Ecto neural progenitor cell (in vitro differentiated cells): ENCODE results near the gene PPA1.
"Not testable (repeated sequence)": the region's sequence is repeated elsewhere in the genome, so short reads cannot be mapped to it uniquely, and the experiment has no call there.

Experiments
- DNase-seq: peaks from one replicate; pipeline ENCODE4 v3.0.0-alpha.2; 2018; ENCODE audit warnings: low spot score

Gene PPA1

DNA sequence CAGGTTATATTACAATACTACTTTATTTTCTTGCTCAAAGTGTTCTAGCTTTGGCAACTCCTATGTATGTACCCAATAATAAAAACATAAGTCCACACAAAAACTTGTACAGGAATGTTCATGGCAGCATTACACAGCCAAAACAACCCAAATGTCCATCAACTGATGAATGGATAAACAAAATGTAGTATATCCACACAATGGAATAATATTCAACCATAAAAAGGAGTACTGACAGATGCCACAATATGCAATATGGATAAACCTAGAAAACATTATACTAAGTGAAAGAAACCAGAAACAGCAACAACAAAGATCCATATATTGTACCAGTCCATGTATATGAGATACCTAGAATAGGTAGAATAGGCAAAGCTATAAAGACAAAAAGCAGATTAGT is 21.0 kb downstream of the PPA1 start:
- DNase-seq = no peak

DNA sequence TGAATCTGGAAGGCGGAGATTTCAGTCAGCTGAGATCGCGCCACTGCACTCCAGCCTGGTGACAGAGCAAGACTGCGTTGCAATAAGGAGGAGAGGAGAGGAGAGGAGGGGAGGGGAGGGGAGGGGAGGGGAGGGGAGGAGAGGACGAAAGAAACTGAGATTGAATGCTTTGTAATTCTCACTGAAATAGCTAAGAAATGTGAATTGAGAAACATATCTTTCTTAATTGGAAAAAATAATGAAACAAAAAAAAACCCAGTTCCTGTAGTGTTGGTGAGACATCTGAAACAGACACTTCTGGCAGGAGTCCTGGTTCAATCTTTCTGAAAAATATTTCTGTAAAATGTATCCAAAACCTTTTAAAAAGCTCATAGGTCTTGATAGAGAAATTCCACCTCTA is 26.5 kb downstream of the PPA1 start:
- DNase-seq = no peak

DNA sequence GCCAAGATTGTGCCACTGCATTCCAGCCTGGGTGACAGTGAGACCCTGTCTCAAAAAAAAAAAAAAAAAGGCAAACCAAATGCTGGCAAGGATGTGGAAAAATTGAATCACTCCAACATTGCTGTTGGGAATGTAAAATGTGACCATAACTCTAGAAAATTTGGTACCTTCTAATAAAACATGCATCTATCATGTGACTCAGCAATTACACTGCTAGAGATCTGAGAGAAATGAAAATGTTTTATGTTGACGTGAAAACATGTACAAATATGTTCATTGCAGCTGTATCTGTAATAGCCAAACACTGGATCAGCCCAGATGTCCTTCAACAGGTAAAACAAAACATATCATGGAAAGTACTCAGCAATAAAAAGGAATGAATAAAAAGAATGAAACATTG is 32.1 kb downstream of the PPA1 start:
- no peak for DNase-seq

- no peak for DNase-seq
Observed at GRCh38 chr10:70198696-70199466, 34.3 kb downstream of the PPA1 start.

DNA sequence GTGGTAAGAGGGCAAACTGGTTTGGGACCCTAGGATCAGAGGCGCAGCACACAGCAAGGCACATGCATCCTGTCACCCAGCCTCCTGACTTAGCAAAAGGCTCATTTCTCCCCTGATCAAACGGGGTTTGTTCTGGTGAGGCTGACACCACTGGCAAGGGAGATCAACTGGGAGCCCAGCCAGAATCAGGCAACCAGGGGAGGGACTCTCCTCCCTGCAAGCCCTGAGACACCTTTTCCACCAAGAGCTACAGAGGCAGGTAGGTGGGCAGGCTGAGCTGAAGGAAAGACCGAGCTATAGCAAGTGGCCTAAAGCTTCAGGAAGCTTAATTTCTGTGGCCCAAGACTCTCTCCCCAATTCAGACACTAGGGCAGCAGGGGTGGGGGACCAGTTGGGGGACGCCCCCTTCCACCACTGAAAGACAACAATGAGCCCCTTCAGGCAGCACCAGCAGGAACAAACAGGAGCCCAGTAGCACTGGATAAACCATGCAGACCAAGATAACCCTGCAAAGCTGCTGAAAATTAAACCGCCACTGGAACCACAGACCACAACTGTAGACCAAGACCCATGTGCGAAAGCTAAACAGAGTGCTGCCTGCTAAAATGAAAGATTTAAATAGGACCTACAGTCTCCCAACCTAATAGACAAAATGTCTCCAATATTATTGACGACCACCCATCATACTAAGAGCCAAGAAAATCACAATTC is 35.8 kb downstream of the PPA1 start:
- DNase-seq = no peak

GRCh38 chr10:70193391-70193844 is 39.8 kb downstream of the PPA1 start:
- no peak for DNase-seq

DNA sequence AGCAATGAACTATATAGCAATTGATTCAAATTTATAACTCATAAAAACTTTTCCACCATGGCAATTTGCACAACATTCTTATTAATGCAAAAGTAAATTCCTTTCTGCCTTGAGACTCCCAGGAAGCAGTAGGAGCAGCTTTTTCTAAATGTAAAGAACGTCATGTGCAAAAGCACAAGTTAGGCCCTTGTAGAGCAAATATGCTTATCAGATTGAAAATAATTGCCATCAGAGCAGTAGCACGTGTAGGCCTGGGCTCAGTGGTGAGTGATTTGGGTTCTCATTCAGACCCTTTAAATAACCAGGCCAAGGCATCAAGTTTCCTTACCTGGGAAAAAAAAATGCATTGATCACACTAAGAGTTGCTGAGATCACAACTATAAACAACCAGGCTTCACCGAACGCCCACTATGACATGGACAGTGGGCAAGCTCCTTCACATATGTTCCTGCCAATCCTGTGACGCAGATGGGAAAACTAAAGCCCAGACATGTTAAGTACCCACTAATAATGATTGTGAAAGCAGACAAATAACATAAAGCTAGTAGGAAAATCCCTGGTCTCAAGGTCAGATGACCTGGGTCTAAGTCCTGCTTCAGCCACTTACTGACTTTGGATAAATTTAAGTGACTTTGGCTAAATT is 40.8 kb downstream of the PPA1 start:
- DNase-seq = no peak

- DNase-seq = no peak
Observed at GRCh38 chr10:70191972-70192305, 41.3 kb downstream of the PPA1 start.

DNA sequence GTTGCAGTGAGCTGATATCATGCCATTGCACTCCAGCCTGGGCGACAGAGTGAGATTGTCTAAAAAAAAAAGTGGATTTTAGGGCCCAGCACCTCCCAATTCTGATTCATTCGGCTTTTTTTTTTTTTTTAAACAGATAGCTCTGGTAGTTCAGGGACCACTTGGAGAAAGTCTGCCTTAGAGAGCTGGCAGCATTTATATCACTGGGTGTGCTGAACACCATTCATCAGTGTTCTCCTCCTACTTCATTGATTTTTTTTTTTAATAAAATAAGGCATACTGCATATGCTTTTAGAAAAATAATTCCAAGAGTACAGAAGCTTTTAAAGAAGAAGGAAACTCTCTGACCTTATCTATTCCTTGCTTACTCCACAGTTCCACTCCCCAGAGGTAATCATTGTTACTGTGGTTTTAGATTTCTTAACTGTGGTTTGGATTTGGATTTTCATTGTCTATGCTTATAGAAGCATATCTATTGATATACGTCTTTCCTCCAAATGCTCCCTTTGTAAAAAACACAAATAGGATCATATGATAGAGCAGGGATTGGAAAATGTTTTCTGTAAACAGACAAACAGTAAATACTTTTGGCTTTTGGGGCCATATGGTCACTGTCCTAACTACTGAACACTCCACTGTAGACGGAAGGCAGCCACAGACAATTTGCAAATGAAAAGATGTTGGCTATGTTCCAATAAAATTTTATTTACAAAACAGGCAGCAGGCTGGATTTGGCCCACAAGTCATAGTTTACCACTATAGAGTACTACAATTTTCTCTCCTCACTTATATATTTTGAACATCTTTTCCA is 41.9 kb downstream of the PPA1 start:
- DNase-seq = no peak

- DNase-seq = no peak
Observed at GRCh38 chr10:70190581-70190980, 42.6 kb downstream of the PPA1 start.

DNA sequence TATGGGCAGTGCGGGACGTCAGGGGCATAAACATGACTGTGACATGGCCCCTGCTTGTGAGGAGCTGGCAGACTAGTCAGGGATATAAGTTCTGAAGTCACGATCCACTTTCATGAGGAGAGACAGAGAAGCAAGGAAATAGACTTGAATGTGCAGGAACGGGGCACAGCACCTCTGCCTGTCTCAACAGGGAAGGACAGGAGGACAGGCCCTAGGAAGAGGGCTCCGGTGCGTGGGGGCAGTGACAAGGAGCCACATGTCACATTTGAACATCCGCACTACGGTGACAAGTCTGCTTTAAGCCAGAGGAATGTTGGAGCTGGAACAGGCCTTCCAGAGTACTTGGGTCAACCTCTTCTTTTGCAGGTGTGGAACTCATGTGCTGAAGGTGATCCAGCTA is 43.1 kb downstream of the PPA1 start:
- no peak for DNase-seq

DNA sequence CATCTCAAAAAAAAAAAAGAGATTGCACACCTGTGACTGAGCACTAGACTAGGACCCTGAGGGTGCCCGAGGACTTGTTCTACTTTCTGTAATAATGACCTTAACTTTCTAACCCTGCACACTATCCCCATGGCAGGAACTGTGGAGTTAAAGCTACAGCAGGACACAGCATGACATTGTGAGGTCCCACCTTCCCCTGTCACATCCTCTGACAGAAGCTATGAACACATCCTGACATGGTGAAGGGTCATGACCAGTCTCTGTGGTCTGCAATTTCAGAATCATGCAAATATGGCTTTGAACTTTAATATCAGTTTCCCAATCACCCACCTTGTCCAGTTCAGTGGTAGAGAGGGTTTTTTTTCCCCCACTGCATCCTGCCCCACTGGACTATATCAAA is 44.5 kb downstream of the PPA1 start:
- no peak for DNase-seq

DNA sequence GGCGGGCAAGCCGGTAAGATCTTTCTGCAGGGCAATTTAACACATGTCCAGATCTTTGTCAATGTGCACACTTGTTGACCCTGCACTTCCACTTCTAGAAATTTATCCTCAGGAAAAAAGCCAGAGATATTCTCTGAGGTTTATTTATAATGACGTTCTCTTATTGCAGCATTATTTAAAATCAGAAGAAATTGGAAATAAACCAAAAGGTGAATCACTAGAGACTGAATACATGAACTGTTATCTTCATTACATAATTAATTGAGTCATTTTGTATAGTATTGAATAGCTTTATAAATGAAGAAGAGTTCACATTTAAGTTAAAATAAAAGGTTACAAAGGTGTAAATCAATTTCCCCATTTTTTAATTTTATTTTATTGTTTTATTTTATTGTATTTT is 46.7 kb downstream of the PPA1 start:
- DNase-seq = no peak

- DNase-seq = no peak
Observed at GRCh38 chr10:70186090-70186489, 47.1 kb downstream of the PPA1 start.

DNA sequence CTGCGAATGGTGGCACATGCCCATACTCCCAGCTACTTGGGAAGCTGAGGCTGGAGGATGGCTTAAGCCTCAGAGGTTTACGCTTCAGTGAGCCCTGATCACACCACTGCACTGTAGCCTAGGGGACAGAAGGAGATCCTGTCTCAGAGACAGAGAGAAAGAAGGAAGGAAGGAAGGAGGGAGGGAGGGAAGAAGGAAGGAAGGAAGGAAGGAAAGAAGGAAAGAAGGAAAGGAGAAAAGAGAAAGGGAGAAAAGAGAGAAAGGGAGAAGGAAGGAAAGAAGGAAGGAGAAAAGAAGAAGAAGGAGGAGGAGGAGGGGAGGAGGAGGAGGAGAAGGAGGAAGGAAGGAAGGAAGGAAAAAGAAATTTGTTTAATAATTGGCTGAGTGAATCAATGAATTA is 49.9 kb downstream of the PPA1 start:
- no peak for DNase-seq

- DNase-seq = not testable (repeated sequence)
Observed at GRCh38 chr10:70179209-70179608, 54.0 kb downstream of the PPA1 start.

GRCh38 chr10:70178139-70178725 is 55.0 kb downstream of the PPA1 start:
- no peak for DNase-seq

DNA sequence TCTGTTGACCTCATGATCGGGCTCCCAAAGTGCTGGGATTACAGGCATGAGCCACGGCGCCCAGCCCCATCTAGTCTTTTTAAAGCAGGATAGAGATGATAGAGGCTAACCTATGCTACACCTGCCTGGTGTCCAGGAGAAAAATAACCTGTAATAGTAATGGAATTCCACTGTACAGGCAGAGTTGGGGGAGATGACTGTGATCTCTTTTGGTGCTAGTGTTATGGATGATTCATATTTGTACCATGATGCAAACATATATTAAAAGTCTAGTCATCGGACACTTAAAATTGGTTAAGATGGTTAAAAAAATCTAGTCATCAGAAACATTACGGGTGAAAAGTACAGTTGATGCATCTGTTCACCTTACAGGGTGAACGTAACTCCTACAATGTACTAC is 56.8 kb downstream of the PPA1 start:
- DNase-seq = no peak

- DNase-seq = no peak
Observed at GRCh38 chr10:70175516-70175915, 57.7 kb downstream of the PPA1 start.

- no peak for DNase-seq
Observed at GRCh38 chr10:70174058-70174741, 59.0 kb downstream of the PPA1 start.

DNA sequence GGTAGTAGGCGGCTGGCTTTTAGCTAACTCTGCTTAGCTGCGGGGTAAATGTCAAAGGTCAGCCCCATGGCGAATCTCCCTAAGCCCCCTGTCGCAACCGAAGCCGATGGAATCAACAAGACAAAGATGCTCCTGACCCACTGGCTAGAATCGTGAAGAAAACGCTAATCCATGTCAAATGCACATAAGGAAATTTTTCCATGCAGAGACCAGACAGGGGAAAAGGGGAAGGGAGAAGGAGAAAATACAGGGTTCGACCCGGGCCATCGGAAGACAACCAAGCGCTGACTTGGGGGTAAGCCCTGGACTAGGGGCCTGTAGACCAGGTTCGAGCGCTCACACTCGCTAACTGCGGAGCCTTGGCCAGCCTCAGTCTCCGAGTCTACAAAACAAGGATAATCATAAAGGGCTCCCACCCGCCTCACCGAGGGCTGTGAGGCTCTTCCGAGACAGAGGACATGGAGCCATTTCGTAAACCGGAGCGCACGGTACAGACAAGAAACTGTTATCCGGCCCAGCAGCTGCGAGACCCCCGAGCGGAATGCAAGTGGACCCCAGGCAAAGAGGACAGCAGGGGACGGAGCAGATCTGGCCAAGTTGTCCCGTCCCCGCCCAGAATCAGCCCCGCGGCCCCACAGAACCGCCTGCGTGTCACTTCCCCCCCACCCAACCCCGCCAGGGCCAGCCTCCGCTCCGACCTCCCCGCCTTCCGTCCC is 63.4 kb downstream of the PPA1 start:
- DNase-seq = peak; percentile 74
